Natural killer cell (primary cell): ENCODE data around the gene BAG5. TPM values are rescaled to one million over a fixed set of nuclear protein-coding genes. Genes with fewer than 3 reads are reported as not detected.
A peak's percentile ranks its signal among the peaks of the same experiment; 100 is the strongest.
"Not testable (repeated sequence)": the region's sequence is repeated elsewhere in the genome, so short reads cannot be mapped to it uniquely, and the experiment has no call there.

Experiments
- ATAC-seq, 3 donors: fragments of 150-1000 bp in 2 of 3; fragments of 200-7000 bp in 1 of 3; cut with Tn5 transposase; 1 replicate in 1 of 3; 2 replicates in 2 of 3; pipeline ENCODE4 v1.10.0; 2021; ENCODE audit warnings: mild to moderate bottlenecking in 2 of 3, moderate library complexity in 2 of 3
- DNase-seq, 2 donors: peaks; one replicate each; pipeline versions ENCODE4 v3.0.0 to v3.0.0-alpha.2; 2013 to 2021; ENCODE audit warnings: mixed read lengths in 1 of 2
- H3K27ac ChIP-seq: one replicate; pipeline ENCODE4 v1.5.1; 2013; ENCODE audit warnings: mild to moderate bottlenecking, low read length
- H3K27me3 ChIP-seq: one replicate; pipeline ENCODE4 v1.6.1; 2013; ENCODE audit warnings: low read length; ENCODE audit not compliant: control insufficient read depth, insufficient read depth
- H3K36me3 ChIP-seq: one replicate; pipeline ENCODE4 v1.6.1; 2013; ENCODE audit warnings: low read length; ENCODE audit not compliant: control insufficient read depth, insufficient read depth
- H3K4me1 ChIP-seq: one replicate; pipeline ENCODE4 v1.6.1; 2013; ENCODE audit warnings: low read length; ENCODE audit not compliant: control insufficient read depth, insufficient read depth
- H3K4me3 ChIP-seq: one replicate; pipeline ENCODE4 v1.5.1; 2013; ENCODE audit warnings: low read length
- H3K9me3 ChIP-seq: one replicate; pipeline ENCODE4 v1.6.1; 2013; ENCODE audit warnings: low read length; ENCODE audit not compliant: control insufficient read depth, insufficient read depth
- H3K27ac Mint-ChIP-seq, 2 donors: one replicate each; pipeline ENCODE4 v1.8.0; 2022; ENCODE audit warnings: mild to moderate bottlenecking in 2 of 2, mixed read lengths in 2 of 2, moderate library complexity in 1 of 2
- H3K27me3 Mint-ChIP-seq, 2 donors: one replicate each; pipeline ENCODE4 v1.8.0; 2022; ENCODE audit warnings: low read depth in 2 of 2, mixed read lengths in 2 of 2
- H3K36me3 Mint-ChIP-seq: one replicate; pipeline ENCODE4 v1.8.0; 2022; ENCODE audit warnings: mixed read lengths
- H3K4me1 Mint-ChIP-seq, 2 donors: one replicate each; pipeline ENCODE4 v1.8.0; 2022; ENCODE audit warnings: mixed read lengths in 2 of 2
- H3K4me3 Mint-ChIP-seq: one replicate; pipeline ENCODE4 v1.8.0; 2022; ENCODE audit warnings: mild to moderate bottlenecking, moderate library complexity, mixed read lengths
- H3K9me3 Mint-ChIP-seq, 2 donors: one replicate each; pipeline ENCODE4 v1.8.0; 2022; ENCODE audit warnings: mixed read lengths in 2 of 2
- WGBS: methylation state at CpG from one replicate; pipeline ENCODE4 v1.1.7; 2013; ENCODE audit warnings: missing lambda C conversion rate; ENCODE audit not compliant: insufficient coverage; 5-methylcytosine and 5-hydroxymethylcytosine counted together
- intact Hi-C: fragments of 100-400 bp; cut with micrococcal nuclease; formaldehyde crosslinking; loops from one replicate; pipeline ENCODE4 v1.14.2; 2022
- total RNA-seq, 4 donors: library from RNA; stranded (reverse); fragments of 120-200 nt in 1 of 4; gene quantifications; one replicate each; pipeline versions ENCODE4 v1.2.3 to v1.2.4, GENCODE V29; 2013 to 2022
- TF ChIP-seq, protein P1 (sequence below): fragments of 200-600 bp; IDR thresholded peaks from one replicate; pipeline ENCODE4 v1.8.0; 2022; ENCODE audit warnings: antibody characterized with exemption

BAG5 gene
- total RNA-seq, 3 donors from 2014 or later (not counting 1 experiment from before 2014, with no cell fraction given) = 36.1 to 48.0 (median 47.0) TPM

DNA sequence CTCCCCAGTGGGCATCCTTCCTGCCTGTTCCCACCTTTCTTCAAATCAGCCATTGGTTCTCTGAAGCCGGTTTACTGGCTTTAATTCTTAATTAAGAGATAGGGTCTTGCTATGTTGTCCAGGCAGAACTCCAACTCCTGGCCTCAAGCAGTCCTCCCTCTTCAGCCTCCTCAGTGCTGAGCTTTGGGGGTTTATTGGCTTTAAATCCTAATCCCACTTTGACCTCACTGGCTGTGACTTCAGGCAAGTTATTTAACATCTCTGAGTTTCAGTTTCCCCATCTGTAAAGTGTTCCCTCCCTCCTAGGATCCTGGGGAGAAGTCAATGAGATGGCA, 35.6 kb downstream of the BAG5 start:
- Mint-ChIP-seq H3K36me3 (no peaks in the 10 kb centered on the region), H3K4me1 (peaks cover 21 to 46% of the 10 kb centered on the region in 2 donors), H3K9me3 (no peaks in the 10 kb centered on the region), H3K27ac (peak overlapping the region; percentile 67 to 76), H3K4me3 (peak overlapping the region; percentile 95), H3K27me3 (no peaks in the 10 kb centered on the region)
- Histone ChIP-seq H3K27ac (no peak overlapping the region), H3K9me3 (no peaks in the 10 kb centered on the region), H3K4me1 (peaks cover 56% of the 10 kb centered on the region), H3K27me3 (no peaks in the 10 kb centered on the region), H3K36me3 (no peaks in the 10 kb centered on the region), H3K4me3 (no peak overlapping the region)
- DNase-seq = no peak
- no CpG with 5 or more reads among the region's 1 CpG for WGBS
- TF ChIP-seq, protein P1, sequence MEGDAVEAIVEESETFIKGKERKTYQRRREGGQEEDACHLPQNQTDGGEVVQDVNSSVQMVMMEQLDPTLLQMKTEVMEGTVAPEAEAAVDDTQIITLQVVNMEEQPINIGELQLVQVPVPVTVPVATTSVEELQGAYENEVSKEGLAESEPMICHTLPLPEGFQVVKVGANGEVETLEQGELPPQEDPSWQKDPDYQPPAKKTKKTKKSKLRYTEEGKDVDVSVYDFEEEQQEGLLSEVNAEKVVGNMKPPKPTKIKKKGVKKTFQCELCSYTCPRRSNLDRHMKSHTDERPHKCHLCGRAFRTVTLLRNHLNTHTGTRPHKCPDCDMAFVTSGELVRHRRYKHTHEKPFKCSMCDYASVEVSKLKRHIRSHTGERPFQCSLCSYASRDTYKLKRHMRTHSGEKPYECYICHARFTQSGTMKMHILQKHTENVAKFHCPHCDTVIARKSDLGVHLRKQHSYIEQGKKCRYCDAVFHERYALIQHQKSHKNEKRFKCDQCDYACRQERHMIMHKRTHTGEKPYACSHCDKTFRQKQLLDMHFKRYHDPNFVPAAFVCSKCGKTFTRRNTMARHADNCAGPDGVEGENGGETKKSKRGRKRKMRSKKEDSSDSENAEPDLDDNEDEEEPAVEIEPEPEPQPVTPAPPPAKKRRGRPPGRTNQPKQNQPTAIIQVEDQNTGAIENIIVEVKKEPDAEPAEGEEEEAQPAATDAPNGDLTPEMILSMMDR = no peak
- intact Hi-C loops = no loop called here
- ATAC-seq = no peak

DNA sequence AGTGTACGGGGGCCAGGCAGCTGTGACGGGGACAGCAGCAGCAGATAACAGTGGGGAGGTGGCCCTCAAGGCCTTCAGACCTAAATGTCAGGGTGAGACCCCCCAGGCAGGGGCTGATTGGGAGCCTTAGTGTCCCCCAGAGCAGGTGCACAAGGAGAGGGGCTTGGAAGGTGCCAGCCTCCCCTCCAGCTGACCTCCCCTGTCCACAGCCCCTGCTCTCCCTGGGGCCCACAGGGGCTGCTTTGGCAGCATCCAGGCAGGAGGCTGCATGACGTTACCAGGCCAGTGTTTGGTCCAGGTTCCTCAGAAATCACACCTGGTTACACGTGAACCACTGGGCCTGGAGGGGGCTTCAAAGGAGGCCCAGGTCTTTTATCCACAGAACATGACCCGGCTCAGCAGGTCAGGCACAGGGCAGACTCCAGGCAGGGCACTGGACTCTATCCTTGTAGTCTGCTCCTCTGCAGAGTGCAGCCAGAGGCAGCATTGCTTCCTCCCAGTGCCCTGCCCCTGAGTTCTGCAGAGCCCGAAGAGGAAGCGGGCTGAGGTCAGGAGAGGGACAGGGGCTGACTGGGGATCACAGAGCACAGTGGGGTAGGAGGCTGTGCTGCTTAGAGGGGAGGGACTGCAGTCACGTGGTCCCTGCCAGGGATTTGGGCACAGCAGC, 36.1 kb downstream of the BAG5 start:
- no peak overlapping the region for H3K27ac Mint-ChIP-seq
- H3K4me1 Mint-ChIP-seq = peaks cover 21 to 41% of the 10 kb centered on the region in 2 donors
- no peaks in the 10 kb centered on the region for H3K27me3 Mint-ChIP-seq
- TF ChIP-seq, protein P1 = no peak
- 73% methylated on average over 7 of the region's 8 CpGs for WGBS
- Histone ChIP-seq H3K27me3 (no peaks in the 10 kb centered on the region), H3K27ac (no peak overlapping the region), H3K36me3 (no peaks in the 10 kb centered on the region), H3K9me3 (no peaks in the 10 kb centered on the region), H3K4me1 (peaks cover 56% of the 10 kb centered on the region), H3K4me3 (no peak overlapping the region)
- ATAC-seq = no peak
- no peaks in the 10 kb centered on the region for H3K36me3 Mint-ChIP-seq
- no peak for DNase-seq
- intact Hi-C loops = no loop called here
- H3K9me3 Mint-ChIP-seq = no peaks in the 10 kb centered on the region
- peak overlapping the region; percentile 47 for H3K4me3 Mint-ChIP-seq

DNA sequence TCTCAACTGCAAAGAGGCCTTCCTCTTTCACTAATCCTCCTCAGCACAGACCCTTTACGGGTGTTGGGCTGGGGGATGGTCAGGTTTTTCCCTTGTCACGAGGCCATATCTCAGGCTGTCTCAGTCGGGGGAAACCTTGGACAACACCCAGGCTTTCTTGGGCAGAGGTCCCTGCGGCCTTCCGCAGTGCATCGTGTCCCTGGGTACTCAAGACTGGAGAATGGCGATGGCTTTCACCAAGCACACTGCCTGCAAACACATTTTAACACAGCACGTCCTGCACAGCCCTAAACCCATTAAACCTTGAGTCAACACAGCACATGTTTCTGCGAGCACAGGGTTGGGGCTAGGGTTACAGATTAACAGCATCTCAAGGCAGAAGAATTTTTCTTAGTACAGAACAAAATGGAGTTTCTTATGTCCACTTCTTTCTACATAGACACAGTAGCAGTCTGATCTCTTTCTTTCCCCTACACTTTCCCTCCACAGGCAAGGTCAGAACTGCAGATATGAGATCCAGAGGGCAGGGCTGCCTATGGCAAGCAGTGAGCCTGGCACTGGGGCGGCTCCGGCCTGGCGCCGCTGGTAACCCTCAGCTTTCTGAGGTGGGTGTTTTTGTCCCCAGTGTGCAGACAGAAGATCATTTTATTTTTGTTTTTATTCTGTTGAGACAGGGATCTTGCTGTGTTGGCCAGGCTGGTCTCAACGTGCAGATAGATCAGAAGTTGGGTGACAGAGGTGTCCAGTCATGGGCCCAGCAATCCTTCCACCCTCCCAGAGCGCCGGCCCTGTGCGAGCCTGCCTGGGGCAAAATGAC, 36.8 kb downstream of the BAG5 start:
- ATAC-seq, H3K27me3 Mint-ChIP-seq, H3K27me3 ChIP-seq, DNase-seq, H3K27ac ChIP-seq, H3K4me3 ChIP-seq, H3K9me3 Mint-ChIP-seq, intact Hi-C loops, H3K27ac Mint-ChIP-seq, H3K36me3 ChIP-seq, H3K9me3 ChIP-seq, H3K36me3 Mint-ChIP-seq: not testable (repeated sequence)
- 89% methylated on average over 17 of the region's 17 CpGs for WGBS
- Mint-ChIP-seq H3K4me1 (peaks cover 21 to 35% of the 10 kb centered on the region in 2 donors), H3K4me3 (peak overlapping the region; percentile 47)
- peaks cover 57% of the 10 kb centered on the region for H3K4me1 ChIP-seq
